Measurements from ENCODE around the gene SMYD1.

The SMYD1 gene

DNA sequence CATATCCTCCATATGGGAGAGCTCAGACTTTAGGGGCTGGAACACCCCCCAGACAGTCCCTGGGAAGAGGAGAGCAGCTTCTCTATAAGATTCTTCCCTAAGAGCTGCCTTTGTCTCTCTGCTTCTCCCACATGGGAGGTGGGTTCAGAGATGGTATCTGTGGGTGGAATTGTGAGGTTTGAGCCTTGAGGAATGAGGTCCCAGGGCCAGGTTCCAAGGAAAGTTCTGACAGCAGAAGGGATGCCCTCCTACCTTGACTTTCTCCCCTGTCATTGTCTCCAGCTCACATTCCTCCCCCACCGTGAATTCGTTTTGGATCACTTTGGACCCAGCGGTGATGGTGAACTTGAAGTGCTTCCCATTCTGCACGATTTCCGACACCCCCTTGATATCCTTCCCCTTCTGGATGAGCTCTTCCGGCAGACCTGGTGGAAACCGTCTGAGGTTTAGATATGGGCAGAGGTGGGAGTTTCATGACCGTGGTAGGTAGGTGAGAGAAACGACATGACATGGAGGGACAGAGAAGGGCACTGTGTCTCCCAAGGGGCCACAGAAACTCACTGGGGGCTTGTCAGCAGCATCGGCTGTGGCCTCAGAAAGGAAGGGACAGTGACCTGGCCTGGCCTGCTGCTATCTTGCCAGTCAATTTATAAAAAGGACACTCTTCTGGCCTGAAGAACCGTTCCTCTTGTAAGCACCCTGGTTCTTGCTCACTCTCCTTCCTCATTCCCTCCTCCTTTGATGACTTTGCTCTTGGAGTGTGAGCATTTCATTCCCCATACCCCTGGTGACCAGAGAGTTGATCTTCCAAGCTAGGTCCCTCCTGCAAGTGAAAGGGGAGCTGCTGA is 58.5 kb downstream of the SMYD1 start:
- TF ChIP-seq, protein P1, sequence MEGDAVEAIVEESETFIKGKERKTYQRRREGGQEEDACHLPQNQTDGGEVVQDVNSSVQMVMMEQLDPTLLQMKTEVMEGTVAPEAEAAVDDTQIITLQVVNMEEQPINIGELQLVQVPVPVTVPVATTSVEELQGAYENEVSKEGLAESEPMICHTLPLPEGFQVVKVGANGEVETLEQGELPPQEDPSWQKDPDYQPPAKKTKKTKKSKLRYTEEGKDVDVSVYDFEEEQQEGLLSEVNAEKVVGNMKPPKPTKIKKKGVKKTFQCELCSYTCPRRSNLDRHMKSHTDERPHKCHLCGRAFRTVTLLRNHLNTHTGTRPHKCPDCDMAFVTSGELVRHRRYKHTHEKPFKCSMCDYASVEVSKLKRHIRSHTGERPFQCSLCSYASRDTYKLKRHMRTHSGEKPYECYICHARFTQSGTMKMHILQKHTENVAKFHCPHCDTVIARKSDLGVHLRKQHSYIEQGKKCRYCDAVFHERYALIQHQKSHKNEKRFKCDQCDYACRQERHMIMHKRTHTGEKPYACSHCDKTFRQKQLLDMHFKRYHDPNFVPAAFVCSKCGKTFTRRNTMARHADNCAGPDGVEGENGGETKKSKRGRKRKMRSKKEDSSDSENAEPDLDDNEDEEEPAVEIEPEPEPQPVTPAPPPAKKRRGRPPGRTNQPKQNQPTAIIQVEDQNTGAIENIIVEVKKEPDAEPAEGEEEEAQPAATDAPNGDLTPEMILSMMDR (IDR thresholded peaks at IDR 0.05; ENCODE audit: low read depth, low read length) = no peak
- no peak for DNase-seq (ENCODE audit: extremely low read depth, low read depth)

- TF ChIP-seq, protein P1 (IDR thresholded peaks at IDR 0.05; ENCODE audit: low read depth, low read length) = no peak
- no peak for DNase-seq (ENCODE audit: extremely low read depth, low read depth)
Measured at GRCh38 chr2:88126772-88127637, 59.4 kb downstream of the SMYD1 start.

DNA sequence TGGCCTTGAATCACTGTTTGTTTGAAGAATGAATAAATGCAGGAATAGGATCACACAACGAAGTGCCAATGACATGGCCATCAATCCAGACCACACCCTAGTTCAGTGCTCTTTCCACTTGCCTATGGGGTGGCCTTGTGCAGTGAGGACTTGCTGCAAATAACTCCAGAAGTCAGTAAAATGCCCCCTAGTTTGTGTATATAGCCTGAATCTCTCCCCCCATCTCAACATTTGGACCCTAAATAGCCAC is 59.9 kb downstream of the SMYD1 start:
- no peak for DNase-seq (ENCODE audit: extremely low read depth, low read depth)
- TF ChIP-seq, protein P1 (IDR thresholded peaks at IDR 0.05; ENCODE audit: low read depth, low read length) = no peak

DNA sequence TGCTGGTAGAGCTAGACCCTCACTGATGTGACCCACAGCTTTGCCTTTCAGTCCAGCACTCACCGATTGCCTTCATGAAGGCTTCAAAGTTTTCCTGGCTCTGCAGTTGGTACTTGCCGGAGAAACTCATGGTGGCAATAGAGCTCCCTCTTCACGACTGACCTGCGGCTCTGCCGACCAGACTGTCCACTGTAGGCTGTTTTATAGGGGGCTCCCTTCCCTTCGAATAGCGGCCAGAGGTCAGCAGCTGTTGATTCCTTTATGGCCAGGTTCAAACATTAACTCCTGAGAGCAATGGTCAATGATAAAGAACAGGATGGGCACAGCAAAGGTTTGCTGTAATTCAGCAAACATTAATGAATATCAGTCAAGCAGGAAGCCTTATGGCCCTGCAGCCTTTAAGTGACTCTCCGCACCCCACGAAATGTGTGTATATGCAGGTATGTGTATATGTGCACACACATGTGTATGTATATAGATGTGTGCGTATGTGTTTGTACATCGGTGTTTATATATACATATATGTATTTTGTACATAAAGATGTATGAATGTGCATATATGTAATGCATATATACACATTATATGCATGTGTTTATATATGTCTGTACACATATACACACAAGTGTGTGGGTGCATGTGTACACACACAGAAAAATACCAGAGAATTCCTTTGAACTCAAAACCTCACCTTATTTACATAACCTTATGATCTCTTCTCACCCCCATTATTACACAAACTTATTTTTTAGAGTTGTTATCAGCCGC is 60.4 kb downstream of the SMYD1 start, which contains the start of gene FABP1:
Gene FABP1, minus strand, starts transcription at position 175 of the 766 bp plus-strand sequence. Its CDS starts 45 bp downstream, at position 130.
- TF ChIP-seq, protein P1 (IDR thresholded peaks at IDR 0.05; ENCODE audit: low read depth, low read length) = no peak
- no peak for DNase-seq (ENCODE audit: extremely low read depth, low read depth)

DNA sequence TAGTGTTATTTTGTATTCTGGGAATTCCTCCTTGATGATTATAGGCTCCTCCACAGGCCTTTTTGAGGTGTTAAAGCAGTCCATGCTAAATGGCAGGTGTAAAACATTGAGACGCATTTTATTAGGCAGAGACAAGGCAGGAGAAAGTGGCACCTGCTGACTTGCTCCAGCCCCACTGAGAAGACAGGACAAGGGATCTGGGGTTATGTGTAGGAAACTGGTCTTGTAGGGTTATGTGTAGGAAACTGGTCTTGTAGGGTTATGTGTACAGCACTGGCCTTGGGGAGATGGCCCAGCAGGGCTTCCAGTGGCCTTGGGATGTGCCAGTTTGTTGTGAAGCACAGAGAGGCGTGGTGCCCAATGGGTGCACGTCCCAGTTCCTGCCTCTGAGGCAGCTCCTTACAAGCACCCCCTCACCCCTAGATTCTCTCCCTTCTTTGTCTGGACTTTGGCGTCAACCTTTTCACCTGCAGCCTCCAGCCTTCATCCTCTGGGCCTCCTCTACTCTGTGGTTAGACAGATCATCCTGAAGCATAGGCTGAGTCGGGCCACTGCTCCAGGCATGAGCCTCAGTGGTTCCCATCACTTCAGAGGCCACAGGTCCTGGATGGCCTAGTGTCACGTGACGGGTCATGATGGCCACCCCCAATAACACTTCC is 61.2 kb downstream of the SMYD1 start:
- no peak for DNase-seq (ENCODE audit: extremely low read depth, low read depth)
- TF ChIP-seq, protein P1 (IDR thresholded peaks at IDR 0.05; ENCODE audit: low read depth, low read length) = no peak

DNA sequence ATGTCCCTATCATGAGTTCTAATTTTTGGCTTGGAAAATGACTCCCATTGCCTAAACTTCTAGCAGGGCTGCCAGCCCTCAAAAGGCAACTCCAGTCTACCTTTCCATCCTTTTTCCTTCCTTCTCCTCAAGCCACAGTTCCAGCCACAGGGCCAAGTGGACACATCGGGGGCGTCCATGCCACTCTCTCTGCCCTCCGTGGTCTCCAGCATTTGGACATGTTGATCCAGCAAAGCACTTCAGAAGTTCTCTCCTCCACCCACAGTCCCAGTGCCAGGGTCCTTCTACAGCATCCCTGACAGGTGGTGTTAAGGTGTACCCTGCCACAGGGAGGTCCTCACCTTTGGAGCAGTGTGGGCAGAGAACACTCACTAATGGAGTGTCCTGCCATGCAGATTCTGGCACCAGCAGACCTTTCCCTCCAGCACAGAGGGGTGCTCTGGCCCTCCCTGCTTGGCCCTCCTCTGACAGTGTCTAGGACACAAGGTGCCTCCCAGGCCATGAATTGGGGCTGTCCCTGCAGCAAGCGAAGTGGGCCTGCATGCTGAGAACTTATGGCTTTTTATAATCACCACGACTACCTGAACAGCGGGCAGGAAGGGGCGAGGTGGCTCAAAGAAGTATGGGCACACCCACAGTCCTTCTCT is 61.8 kb downstream of the SMYD1 start:
- TF ChIP-seq, protein P1 (IDR thresholded peaks at IDR 0.05; ENCODE audit: low read depth, low read length) = no peak
- DNase-seq (ENCODE audit: extremely low read depth, low read depth) = no peak

Measured in AG09319 (cell line).